Natural killer cell (primary cell): ENCODE results near the gene CACNA2D3. TPM values are rescaled to one million over a fixed set of nuclear protein-coding genes. Genes with fewer than 3 reads are reported as not detected.

Experiments
- ATAC-seq, 3 donors: fragments of 150-1000 bp in 2 of 3; fragments of 200-7000 bp in 1 of 3; cut with Tn5 transposase; 1 replicate in 1 of 3; 2 replicates in 2 of 3; pipeline ENCODE4 v1.10.0; 2021; ENCODE audit warnings: mild to moderate bottlenecking in 2 of 3, moderate library complexity in 2 of 3
- DNase-seq, 2 donors: peaks; one replicate each; pipeline versions ENCODE4 v3.0.0 to v3.0.0-alpha.2; 2013 to 2021; ENCODE audit warnings: mixed read lengths in 1 of 2
- H3K27ac ChIP-seq: one replicate; pipeline ENCODE4 v1.5.1; 2013; ENCODE audit warnings: mild to moderate bottlenecking, low read length
- H3K27me3 ChIP-seq: one replicate; pipeline ENCODE4 v1.6.1; 2013; ENCODE audit warnings: low read length; ENCODE audit not compliant: control insufficient read depth, insufficient read depth
- H3K36me3 ChIP-seq: one replicate; pipeline ENCODE4 v1.6.1; 2013; ENCODE audit warnings: low read length; ENCODE audit not compliant: control insufficient read depth, insufficient read depth
- H3K4me1 ChIP-seq: one replicate; pipeline ENCODE4 v1.6.1; 2013; ENCODE audit warnings: low read length; ENCODE audit not compliant: control insufficient read depth, insufficient read depth
- H3K4me3 ChIP-seq: one replicate; pipeline ENCODE4 v1.5.1; 2013; ENCODE audit warnings: low read length
- H3K9me3 ChIP-seq: one replicate; pipeline ENCODE4 v1.6.1; 2013; ENCODE audit warnings: low read length; ENCODE audit not compliant: control insufficient read depth, insufficient read depth
- H3K27ac Mint-ChIP-seq, 2 donors: one replicate each; pipeline ENCODE4 v1.8.0; 2022; ENCODE audit warnings: mild to moderate bottlenecking in 2 of 2, mixed read lengths in 2 of 2, moderate library complexity in 1 of 2
- H3K27me3 Mint-ChIP-seq, 2 donors: one replicate each; pipeline ENCODE4 v1.8.0; 2022; ENCODE audit warnings: low read depth in 2 of 2, mixed read lengths in 2 of 2
- H3K36me3 Mint-ChIP-seq: one replicate; pipeline ENCODE4 v1.8.0; 2022; ENCODE audit warnings: mixed read lengths
- H3K4me1 Mint-ChIP-seq, 2 donors: one replicate each; pipeline ENCODE4 v1.8.0; 2022; ENCODE audit warnings: mixed read lengths in 2 of 2
- H3K4me3 Mint-ChIP-seq: one replicate; pipeline ENCODE4 v1.8.0; 2022; ENCODE audit warnings: mild to moderate bottlenecking, moderate library complexity, mixed read lengths
- H3K9me3 Mint-ChIP-seq, 2 donors: one replicate each; pipeline ENCODE4 v1.8.0; 2022; ENCODE audit warnings: mixed read lengths in 2 of 2
- CTCF ChIP-seq: fragments of 200-600 bp; IDR thresholded peaks from one replicate; pipeline ENCODE4 v1.8.0; 2022; ENCODE audit warnings: antibody characterized with exemption
- WGBS: methylation state at CpG from one replicate; pipeline ENCODE4 v1.1.7; 2013; ENCODE audit warnings: missing lambda C conversion rate; ENCODE audit not compliant: insufficient coverage; 5-methylcytosine and 5-hydroxymethylcytosine counted together
- intact Hi-C: fragments of 100-400 bp; cut with micrococcal nuclease; formaldehyde crosslinking; loops from one replicate; pipeline ENCODE4 v1.14.2; 2022
- total RNA-seq, 4 donors: library from RNA; stranded (reverse); fragments of 120-200 nt in 1 of 4; gene quantifications; one replicate each; pipeline versions ENCODE4 v1.2.3 to v1.2.4, GENCODE V29; 2013 to 2022

CACNA2D3 gene
- total RNA-seq, 3 donors from 2014 or later (not counting 1 experiment from before 2014, with no cell fraction given) = 0.49 TPM; not detected in 2

- WGBS = 66% methylated on average over 4 of the region's 4 CpGs
These were observed 838.3 kb downstream of the CACNA2D3 start for GRCh38 chr3:54960701-54961100.

GRCh38 chr3:54962200-54962599 is 839.8 kb downstream of the CACNA2D3 start:
- intact Hi-C loops = no loop called here
- H3K27me3 Mint-ChIP-seq = no peaks in the 10 kb centered on the region
- H3K27ac Mint-ChIP-seq = no peak overlapping the region
- ATAC-seq (no peak), DNase-seq (no peak)
- H3K4me1 Mint-ChIP-seq = no peaks in the 10 kb centered on the region
- WGBS = 71% methylated on average over 2 of the region's 2 CpGs
- no peaks in the 10 kb centered on the region for H3K36me3 ChIP-seq
- H3K4me3 ChIP-seq = no peak overlapping the region
- H3K27me3 ChIP-seq = no peaks in the 10 kb centered on the region
- H3K27ac ChIP-seq = no peak overlapping the region
- H3K36me3 Mint-ChIP-seq = no peaks in the 10 kb centered on the region
- H3K9me3 Mint-ChIP-seq = peaks cover 0 to 6% of the 10 kb centered on the region in 2 donors
- peaks cover 12% of the 10 kb centered on the region for H3K4me1 ChIP-seq
- no peak overlapping the region for H3K4me3 Mint-ChIP-seq
- peaks cover 3% of the 10 kb centered on the region for H3K9me3 ChIP-seq
- TF ChIP-seq CTCF = no peak

More at GRCh38 chr3:54960701-54961100, 838.3 kb downstream of the CACNA2D3 start:
- Histone ChIP-seq H3K36me3 (no peaks in the 10 kb centered on the region), H3K9me3 (no peaks in the 10 kb centered on the region), H3K27ac (no peak overlapping the region), H3K27me3 (no peaks in the 10 kb centered on the region), H3K4me3 (no peak overlapping the region), H3K4me1 (peaks cover 5% of the 10 kb centered on the region)
- Mint-ChIP-seq H3K27ac (no peak overlapping the region), H3K4me3 (no peak overlapping the region), H3K9me3 (peaks cover 0 to 4% of the 10 kb centered on the region in 2 donors), H3K36me3 (no peaks in the 10 kb centered on the region), H3K27me3 (no peaks in the 10 kb centered on the region), H3K4me1 (no peaks in the 10 kb centered on the region)
- DNase-seq (no peak), ATAC-seq (no peak)
- no peak for TF ChIP-seq CTCF
- intact Hi-C loops = no loop called here

DNA sequence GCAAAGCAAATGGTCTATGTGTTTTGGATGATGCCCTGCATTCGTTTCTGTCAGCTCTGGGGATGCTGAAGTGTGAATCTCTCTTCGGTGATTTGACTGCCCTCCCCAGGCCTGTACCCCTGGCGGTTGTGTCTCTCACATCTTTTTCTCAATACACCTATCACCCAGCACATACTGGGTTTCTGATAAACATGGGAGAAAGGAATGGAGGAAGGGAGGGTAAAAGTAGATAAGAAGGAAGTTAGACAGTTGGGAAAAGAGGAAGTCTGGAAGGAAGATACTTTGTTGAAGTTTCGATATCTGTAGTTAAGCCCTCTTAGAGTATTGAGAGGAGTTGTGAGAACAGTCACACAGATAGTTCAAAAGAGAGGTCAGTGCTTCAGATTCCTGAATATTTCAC is 841.3 kb downstream of the CACNA2D3 start:
- 43% methylated on average over 3 of the region's 4 CpGs for WGBS
- intact Hi-C loops = no loop called here
- TF ChIP-seq CTCF = no peak
- Mint-ChIP-seq H3K27me3 (no peaks in the 10 kb centered on the region), H3K4me1 (no peaks in the 10 kb centered on the region), H3K36me3 (no peaks in the 10 kb centered on the region), H3K27ac (no peak overlapping the region), H3K9me3 (peaks cover 0 to 6% of the 10 kb centered on the region in 2 donors), H3K4me3 (no peak overlapping the region)
- Histone ChIP-seq H3K4me1 (peaks cover 12% of the 10 kb centered on the region), H3K4me3 (no peak overlapping the region), H3K9me3 (peaks cover 3% of the 10 kb centered on the region), H3K36me3 (no peaks in the 10 kb centered on the region), H3K27ac (no peak overlapping the region), H3K27me3 (no peaks in the 10 kb centered on the region)
- ATAC-seq = no peak
- DNase-seq = no peak

GRCh38 chr3:54964081-54964480 is 841.7 kb downstream of the CACNA2D3 start:
- no peak overlapping the region for H3K4me3 ChIP-seq
- Mint-ChIP-seq H3K4me1 (no peaks in the 10 kb centered on the region), H3K4me3 (no peak overlapping the region), H3K27ac (no peak overlapping the region), H3K36me3 (no peaks in the 10 kb centered on the region), H3K9me3 (peaks cover 0 to 6% of the 10 kb centered on the region in 2 donors), H3K27me3 (no peaks in the 10 kb centered on the region)
- H3K27ac ChIP-seq = no peak overlapping the region
- no peak for TF ChIP-seq CTCF
- H3K27me3 ChIP-seq = no peaks in the 10 kb centered on the region
- H3K9me3 ChIP-seq = peaks cover 3% of the 10 kb centered on the region
- intact Hi-C loops = no loop called here
- no peaks in the 10 kb centered on the region for H3K36me3 ChIP-seq
- ATAC-seq (no peak), DNase-seq (no peak)
- peaks cover 12% of the 10 kb centered on the region for H3K4me1 ChIP-seq
- WGBS = 96% methylated on average over 3 of the region's 3 CpGs
